ENCODE data around the gene ITGA5. TPM values are rescaled to one million over a fixed set of nuclear protein-coding genes. Genes with fewer than 3 reads are reported as not detected.

ITGA5 gene
- total and polyA plus RNA-seq, 2 of the 13 experiments (the other 11 are each of a cell fraction or from before 2014, with no cell fraction given): 0.20 to 0.40 TPM

DNA sequence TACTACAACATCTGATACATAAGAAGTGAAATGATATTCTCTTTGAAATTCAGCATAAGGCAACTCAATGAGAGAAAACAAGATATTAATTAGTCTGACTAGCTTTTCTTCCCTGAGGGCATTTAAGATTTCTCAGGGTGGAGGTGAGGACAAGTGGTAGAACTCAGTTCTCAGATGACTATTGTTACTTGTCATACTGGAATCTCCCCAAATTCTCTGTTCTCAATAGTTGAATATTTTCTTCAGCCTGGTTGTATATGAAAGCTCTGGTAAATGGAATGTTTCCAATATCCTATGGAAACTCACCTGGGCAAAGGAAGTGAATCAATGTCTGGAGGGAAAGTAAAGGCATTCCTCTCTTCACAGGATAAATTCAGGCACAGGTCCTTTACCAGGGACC is 18.2 kb upstream of the ITGA5 start:
- intact Hi-C loops (cut with micrococcal nuclease; ENCODE audit: unreplicated experiment): no loop called here
- H3K36me3 ChIP-seq (replicated peaks in 1 of 2; ENCODE audit: control insufficient read depth in 1 of 2, insufficient read depth in 2 of 2, low read length in 2 of 2): no peaks in the 10 kb centered on the region
- ATAC-seq: no peak
- no peak for DNase-seq (ENCODE audit: low spot score)
- no peaks in the 10 kb centered on the region for H3K9me3 ChIP-seq (ENCODE audit: low read length)
- TF ChIP-seq, protein P1, sequence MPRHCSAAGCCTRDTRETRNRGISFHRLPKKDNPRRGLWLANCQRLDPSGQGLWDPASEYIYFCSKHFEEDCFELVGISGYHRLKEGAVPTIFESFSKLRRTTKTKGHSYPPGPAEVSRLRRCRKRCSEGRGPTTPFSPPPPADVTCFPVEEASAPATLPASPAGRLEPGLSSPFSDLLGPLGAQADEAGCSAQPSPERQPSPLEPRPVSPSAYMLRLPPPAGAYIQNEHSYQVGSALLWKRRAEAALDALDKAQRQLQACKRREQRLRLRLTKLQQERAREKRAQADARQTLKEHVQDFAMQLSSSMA (CRISPR knock-in tag; IDR thresholded peaks at IDR 0.05): no peak
- TF ChIP-seq, protein P2, sequence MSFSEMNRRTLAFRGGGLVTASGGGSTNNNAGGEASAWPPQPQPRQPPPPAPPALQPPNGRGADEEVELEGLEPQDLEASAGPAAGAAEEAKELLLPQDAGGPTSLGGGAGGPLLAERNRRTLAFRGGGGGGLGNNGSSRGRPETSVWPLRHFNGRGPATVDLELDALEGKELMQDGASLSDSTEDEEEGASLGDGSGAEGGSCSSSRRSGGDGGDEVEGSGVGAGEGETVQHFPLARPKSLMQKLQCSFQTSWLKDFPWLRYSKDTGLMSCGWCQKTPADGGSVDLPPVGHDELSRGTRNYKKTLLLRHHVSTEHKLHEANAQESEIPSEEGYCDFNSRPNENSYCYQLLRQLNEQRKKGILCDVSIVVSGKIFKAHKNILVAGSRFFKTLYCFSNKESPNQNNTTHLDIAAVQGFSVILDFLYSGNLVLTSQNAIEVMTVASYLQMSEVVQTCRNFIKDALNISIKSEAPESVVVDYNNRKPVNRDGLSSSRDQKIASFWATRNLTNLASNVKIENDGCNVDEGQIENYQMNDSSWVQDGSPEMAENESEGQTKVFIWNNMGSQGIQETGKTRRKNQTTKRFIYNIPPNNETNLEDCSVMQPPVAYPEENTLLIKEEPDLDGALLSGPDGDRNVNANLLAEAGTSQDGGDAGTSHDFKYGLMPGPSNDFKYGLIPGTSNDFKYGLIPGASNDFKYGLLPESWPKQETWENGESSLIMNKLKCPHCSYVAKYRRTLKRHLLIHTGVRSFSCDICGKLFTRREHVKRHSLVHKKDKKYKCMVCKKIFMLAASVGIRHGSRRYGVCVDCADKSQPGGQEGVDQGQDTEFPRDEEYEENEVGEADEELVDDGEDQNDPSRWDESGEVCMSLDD (CRISPR knock-in tag; IDR thresholded peaks at IDR 0.05; ENCODE audit: borderline replicate concordance): no peak
- no peaks in the 10 kb centered on the region; the same call in 1 of the 2 replicates for H4K20me1 ChIP-seq (ENCODE audit: insufficient read depth, low read length)
- H3K79me2 ChIP-seq (ENCODE audit: insufficient read depth, low read length): no peaks in the 10 kb centered on the region
- POLR2A ChIA-PET: no interaction called here
- H2AFZ ChIP-seq (ENCODE audit: low read length): no peak overlapping the region
- no peak overlapping the region for H3K9ac ChIP-seq (ENCODE audit: insufficient read depth, low read depth, low read length)
- no peaks in the 10 kb centered on the region for H3K4me1 ChIP-seq (ENCODE audit: insufficient read depth, low read length)
- BruUV-seq (replicated peaks): no TSS peak
- no peak for FAIRE-seq
- CTCF ChIA-PET (ENCODE audit: low intra/inter-chr PET ratio, low total read pairs): no interaction called here
- no peak overlapping the region for H3K4me3 ChIP-seq (replicated peaks in 1 of 3; ENCODE audit: insufficient read depth in 1 of 3, low read depth in 2 of 3, low read length in 3 of 3)
- H3K27me3 ChIP-seq (ENCODE audit: control insufficient read depth in 1 of 2, insufficient read depth in 2 of 2, low read length in 2 of 2): no peaks in the 10 kb centered on the region
- in situ Hi-C loops (cut with HindIII; ENCODE audit: extremely low pct_ligation_motif_present, low pct_unique_long_range_greater_than_20kb): loop anchor here (5.0 kb wide), 1 partner anchor 35 kb away; no protein-coding TSS in a partner anchor
- no peak overlapping the region for H3K27ac ChIP-seq (ENCODE audit: extremely low read length, insufficient read depth, low read length)
- no peak overlapping the region for H3K4me2 ChIP-seq (ENCODE audit: low read depth, low read length)

DNA sequence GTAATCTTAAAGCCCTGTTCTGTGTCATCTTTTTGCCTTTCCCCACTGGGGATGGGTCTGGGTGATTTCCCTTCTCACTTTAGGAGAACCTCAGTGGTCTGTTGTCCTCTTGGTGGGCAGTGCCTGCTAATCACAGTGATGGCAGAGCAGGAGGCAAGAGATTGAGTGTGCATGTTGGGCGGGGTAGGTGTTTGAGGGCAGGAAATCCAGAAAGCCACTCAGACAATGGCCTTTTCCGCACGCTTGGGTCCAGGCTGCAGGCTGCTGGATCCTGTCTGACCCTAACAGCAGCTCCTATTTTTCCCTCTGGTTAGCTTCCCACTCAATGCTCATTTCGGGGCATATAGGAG is 13.7 kb upstream of the ITGA5 start:
- Histone ChIP-seq H3K9ac (ENCODE audit: insufficient read depth, low read depth, low read length) (no peak overlapping the region), H3K27me3 (ENCODE audit: control insufficient read depth in 1 of 2, insufficient read depth in 2 of 2, low read length in 2 of 2) (peaks cover 0 to 7% of the 10 kb centered on the region in 2 experiments; a peak in 2 of 5 replicates), H2AFZ (ENCODE audit: low read length) (no peak overlapping the region), H3K4me3 (replicated peaks in 1 of 3; ENCODE audit: insufficient read depth in 1 of 3, low read depth in 2 of 3, low read length in 3 of 3) (no peak overlapping the region), H3K4me2 (ENCODE audit: low read depth, low read length) (no peak overlapping the region), H4K20me1 (ENCODE audit: insufficient read depth, low read length) (no peaks in the 10 kb centered on the region), H3K9me3 (ENCODE audit: low read length) (no peaks in the 10 kb centered on the region), H3K79me2 (ENCODE audit: insufficient read depth, low read length) (no peaks in the 10 kb centered on the region), H3K27ac (ENCODE audit: extremely low read length, insufficient read depth, low read length) (no peak overlapping the region), H3K4me1 (ENCODE audit: insufficient read depth, low read length) (peaks cover 13% of the 10 kb centered on the region), H3K36me3 (replicated peaks in 1 of 2; ENCODE audit: control insufficient read depth in 1 of 2, insufficient read depth in 2 of 2, low read length in 2 of 2) (no peaks in the 10 kb centered on the region)
- no peak for DNase-seq (ENCODE audit: low spot score)
- intact Hi-C loops (cut with micrococcal nuclease; ENCODE audit: unreplicated experiment): no loop called here
- WGBS (ENCODE audit: low lambda C conversion rate): 46% methylated on average over 4 of the region's 4 CpGs
- in situ Hi-C loops (cut with HindIII; ENCODE audit: extremely low pct_ligation_motif_present, low pct_unique_long_range_greater_than_20kb): no loop called here
- ChIA-PET POLR2A (no interaction called here), CTCF (ENCODE audit: low intra/inter-chr PET ratio, low total read pairs) (no interaction called here)
- no peak for ATAC-seq
- no TSS peak for BruUV-seq (replicated peaks)
- no peak for FAIRE-seq
- TF ChIP-seq, protein P3, sequence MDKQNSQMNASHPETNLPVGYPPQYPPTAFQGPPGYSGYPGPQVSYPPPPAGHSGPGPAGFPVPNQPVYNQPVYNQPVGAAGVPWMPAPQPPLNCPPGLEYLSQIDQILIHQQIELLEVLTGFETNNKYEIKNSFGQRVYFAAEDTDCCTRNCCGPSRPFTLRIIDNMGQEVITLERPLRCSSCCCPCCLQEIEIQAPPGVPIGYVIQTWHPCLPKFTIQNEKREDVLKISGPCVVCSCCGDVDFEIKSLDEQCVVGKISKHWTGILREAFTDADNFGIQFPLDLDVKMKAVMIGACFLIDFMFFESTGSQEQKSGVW (CRISPR knock-in tag; IDR thresholded peaks at IDR 0.05; ENCODE audit: borderline replicate concordance): no peak
- TF ChIP-seq, protein P4, sequence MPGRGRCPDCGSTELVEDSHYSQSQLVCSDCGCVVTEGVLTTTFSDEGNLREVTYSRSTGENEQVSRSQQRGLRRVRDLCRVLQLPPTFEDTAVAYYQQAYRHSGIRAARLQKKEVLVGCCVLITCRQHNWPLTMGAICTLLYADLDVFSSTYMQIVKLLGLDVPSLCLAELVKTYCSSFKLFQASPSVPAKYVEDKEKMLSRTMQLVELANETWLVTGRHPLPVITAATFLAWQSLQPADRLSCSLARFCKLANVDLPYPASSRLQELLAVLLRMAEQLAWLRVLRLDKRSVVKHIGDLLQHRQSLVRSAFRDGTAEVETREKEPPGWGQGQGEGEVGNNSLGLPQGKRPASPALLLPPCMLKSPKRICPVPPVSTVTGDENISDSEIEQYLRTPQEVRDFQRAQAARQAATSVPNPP (CRISPR knock-in tag; IDR thresholded peaks at IDR 0.05): no peak
- TF ChIP-seq, protein P5, sequence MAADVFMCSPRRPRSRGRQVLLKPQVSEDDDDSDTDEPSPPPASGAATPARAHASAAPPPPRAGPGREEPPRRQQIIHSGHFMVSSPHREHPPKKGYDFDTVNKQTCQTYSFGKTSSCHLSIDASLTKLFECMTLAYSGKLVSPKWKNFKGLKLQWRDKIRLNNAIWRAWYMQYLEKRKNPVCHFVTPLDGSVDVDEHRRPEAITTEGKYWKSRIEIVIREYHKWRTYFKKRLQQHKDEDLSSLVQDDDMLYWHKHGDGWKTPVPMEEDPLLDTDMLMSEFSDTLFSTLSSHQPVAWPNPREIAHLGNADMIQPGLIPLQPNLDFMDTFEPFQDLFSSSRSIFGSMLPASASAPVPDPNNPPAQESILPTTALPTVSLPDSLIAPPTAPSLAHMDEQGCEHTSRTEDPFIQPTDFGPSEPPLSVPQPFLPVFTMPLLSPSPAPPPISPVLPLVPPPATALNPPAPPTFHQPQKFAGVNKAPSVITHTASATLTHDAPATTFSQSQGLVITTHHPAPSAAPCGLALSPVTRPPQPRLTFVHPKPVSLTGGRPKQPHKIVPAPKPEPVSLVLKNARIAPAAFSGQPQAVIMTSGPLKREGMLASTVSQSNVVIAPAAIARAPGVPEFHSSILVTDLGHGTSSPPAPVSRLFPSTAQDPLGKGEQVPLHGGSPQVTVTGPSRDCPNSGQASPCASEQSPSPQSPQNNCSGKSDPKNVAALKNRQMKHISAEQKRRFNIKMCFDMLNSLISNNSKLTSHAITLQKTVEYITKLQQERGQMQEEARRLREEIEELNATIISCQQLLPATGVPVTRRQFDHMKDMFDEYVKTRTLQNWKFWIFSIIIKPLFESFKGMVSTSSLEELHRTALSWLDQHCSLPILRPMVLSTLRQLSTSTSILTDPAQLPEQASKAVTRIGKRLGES (CRISPR knock-in tag; IDR thresholded peaks at IDR 0.05; ENCODE audit: borderline replicate concordance): no peak
- TF ChIP-seq, protein P6, sequence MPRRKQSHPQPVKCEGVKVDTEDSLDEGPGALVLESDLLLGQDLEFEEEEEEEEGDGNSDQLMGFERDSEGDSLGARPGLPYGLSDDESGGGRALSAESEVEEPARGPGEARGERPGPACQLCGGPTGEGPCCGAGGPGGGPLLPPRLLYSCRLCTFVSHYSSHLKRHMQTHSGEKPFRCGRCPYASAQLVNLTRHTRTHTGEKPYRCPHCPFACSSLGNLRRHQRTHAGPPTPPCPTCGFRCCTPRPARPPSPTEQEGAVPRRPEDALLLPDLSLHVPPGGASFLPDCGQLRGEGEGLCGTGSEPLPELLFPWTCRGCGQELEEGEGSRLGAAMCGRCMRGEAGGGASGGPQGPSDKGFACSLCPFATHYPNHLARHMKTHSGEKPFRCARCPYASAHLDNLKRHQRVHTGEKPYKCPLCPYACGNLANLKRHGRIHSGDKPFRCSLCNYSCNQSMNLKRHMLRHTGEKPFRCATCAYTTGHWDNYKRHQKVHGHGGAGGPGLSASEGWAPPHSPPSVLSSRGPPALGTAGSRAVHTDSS (CRISPR knock-in tag; conservative IDR thresholded peaks at IDR 0.05): no peak
